Gastrocnemius medialis (tissue), 4 donors: ENCODE measurements around the gene EDA2R.

Experiments used
- CTCF ChIP-seq, 5 experiments: fragments of 450-650 bp in 3 of 5; fragments of 200-600 bp in 2 of 5; sonication (generic) in 2 of 5; IDR thresholded peaks in 4 of 5; conservative IDR thresholded peaks in 1 of 5; 1 replicate in 4 of 5; 2 replicates in 1 of 5; pipeline ENCODE4 v1.5.1; 2016 to 2019; ENCODE audit warnings: antibody characterized with exemption in 5 of 5, mild to moderate bottlenecking in 3 of 5, moderate library complexity in 3 of 5
- POLR2A ChIP-seq, 2 donors: fragments of 450-650 bp; IDR thresholded peaks; one replicate each; pipeline ENCODE4 v1.6.1; 2017; ENCODE audit warnings: antibody characterized with exemption in 2 of 2, mild to moderate bottlenecking in 2 of 2, moderate library complexity in 2 of 2

GRCh38 chrX:66680451-66680850, 41.6 kb upstream of the EDA2R start:
- no peak for TF ChIP-seq CTCF (IDR thresholded peaks at IDR 0.05 in 4 of 5, conservative IDR thresholded peaks at IDR 0.05 in 1 of 5)
- no peak for TF ChIP-seq POLR2A (IDR thresholded peaks at IDR 0.05)
